HG03432 (cell line): ENCODE measurements around the gene CD8A.
"Not testable (repeated sequence)": the region's sequence is repeated elsewhere in the genome, so short reads cannot be mapped to it uniquely, and the experiment has no call there.

Experiments
- ATAC-seq: cut with Tn5 transposase; IDR thresholded peaks from one replicate; pipeline ENCODE4 v1.9.1; 2021; ENCODE audit warnings: mild to moderate bottlenecking, moderate library complexity; ENCODE audit not compliant: unreplicated experiment

Gene CD8A

DNA sequence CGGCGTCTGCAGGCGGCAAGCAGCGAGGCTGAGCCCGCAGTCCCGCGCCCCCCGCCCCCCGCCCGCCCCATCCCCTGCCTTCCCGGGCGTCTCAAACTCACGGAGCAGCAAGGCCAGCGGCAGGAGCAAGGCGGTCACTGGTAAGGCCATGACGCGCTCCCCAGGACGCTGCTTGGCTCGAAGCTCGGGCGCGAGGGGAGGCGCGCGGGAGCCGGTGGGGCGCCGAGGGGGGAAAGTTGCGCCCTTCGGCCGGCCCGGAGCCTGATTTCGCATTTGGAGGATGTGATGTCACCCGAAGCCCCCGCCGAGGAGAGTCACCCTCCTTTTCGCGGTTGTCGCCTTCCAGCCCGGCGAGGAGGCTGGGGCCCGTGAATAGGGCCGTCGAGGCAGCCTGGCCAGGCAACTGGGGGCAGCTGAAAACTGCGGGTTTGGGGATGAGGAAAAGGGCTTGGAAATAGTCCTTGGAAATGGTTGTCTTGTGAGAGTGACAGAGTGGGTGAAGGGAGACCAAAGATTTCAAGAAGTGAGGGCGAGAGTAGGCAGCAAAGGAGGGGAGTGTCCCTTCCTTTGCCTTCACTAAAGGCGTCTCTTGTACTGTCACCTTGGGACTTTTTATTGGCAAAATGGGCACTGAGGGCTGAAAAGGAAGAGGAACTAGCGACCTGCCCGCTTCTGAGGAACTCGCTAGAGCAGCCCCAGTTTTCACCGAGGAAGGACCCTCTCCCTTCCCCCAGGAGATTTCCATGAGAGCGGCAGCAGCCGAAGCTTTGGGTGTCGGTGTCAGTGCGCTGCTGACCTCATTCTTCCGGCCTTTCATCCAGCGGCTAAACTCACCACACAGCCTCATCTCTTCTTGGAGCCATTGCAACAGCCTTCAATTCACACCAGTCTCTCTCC is at the start of gene CD8A:
CD8A (minus strand) TSS at position 238 of the 897 bp plus-strand sequence; CDS start at position 150, 88 bp downstream.
- no peak for ATAC-seq

GRCh38 chr2:86839871-86840548 is 49.3 kb upstream of the CD8A start:
- not testable (repeated sequence) for ATAC-seq

DNA sequence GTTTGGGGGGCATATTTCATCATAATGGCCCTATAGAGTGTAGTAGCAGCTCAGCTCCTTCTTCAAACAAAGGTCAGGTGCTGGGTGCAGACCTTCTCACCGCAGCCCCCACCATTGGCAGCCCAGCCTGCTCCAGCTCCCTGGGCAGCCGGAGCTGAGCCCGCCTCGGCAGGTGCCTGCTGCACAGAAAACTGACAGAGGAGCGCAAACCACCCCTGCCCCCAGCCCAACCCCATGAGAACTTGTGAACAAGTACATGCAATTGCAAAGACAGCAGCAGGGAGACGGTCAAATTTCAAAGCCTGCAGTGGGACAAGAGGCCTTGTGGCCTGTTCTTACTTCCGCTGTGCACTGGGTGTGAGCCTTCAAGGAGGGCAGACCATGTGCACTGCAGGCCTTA is 48.7 kb upstream of the CD8A start:
- not testable (repeated sequence) for ATAC-seq

- not testable (repeated sequence) for ATAC-seq
Observed at GRCh38 chr2:86837714-86838113, 47.0 kb upstream of the CD8A start.

GRCh38 chr2:86836915-86837695 is 46.4 kb upstream of the CD8A start:
- not testable (repeated sequence) for ATAC-seq

GRCh38 chr2:86835548-86835889 is 44.8 kb upstream of the CD8A start:
- ATAC-seq = not testable (repeated sequence)

DNA sequence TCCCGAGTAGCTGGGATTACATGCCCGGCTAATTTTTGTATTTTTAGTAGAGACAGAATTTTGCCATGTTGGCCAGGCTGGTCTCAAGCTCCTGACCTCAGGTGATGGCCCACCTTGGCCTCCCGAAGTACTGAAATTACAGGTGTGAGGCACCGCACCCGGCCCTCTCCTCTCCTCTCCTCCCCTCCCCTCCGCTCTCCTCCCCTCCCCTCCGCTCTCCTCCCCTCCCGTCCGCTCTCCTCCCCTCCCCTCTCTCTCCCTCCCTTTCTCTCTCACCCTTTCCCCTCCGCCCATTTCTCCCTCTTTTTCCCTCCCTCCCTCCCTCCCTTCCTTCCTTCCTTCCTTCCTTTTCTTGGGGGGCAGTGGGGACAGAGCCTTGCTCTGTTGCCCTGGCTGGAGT is 42.6 kb upstream of the CD8A start:
- ATAC-seq = no peak

DNA sequence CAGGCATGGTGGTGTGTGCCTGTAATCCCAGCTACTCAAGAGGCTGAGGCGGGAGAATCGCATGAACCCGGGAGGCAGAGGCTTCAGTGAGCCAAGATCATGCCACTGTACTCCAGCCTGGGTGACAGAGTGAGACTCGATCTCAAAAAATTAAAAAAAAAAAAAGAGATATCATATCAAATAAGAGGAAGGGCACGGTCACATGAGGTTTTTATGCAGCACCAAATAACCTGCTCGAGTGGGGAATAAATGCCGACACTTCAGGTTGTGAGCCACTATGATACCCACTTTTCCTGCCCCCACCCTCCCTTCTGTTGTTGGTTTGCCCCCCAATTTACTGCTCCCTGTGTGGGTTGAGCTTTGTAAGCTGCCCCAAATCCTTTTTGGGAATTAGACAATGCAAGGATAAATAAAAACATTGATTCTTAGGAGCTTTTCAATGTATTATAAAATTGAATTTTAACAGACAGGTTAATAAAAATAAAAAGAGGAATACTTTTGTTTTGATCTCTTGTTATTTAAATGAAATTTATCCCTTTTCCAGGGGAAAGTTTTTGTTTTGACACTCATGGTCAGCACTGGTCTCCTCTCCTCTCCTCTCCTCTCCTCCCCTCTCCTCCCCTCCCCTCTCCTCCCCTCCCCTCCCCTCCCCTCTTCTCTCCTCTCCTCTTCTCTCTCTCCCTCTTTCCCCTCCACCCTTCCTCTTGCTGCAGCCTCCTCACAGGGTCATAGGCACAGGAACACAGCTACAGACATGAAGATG is 41.8 kb upstream of the CD8A start:
- no peak for ATAC-seq

GRCh38 chr2:86831537-86831936 is 40.8 kb upstream of the CD8A start:
- no peak for ATAC-seq

DNA sequence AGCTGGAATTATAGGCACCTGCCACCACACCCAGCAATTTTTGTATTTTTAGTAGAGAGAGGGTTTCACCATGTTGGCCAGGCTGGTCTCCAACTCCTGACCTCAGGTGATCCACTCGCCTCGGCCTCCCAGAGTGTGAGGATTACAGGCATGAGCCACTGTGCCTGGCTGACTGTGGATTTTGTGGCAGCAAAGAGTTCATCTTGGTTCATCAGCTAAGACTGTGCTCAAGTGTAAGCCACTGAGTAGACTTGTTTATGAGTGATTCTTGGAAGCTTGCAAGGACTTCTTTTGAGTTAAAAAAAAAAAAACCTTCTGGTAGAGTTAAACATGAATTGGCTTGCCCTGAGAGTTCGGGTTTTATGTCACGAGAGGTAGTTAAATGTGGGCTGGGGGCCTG is 36.2 kb upstream of the CD8A start:
- ATAC-seq = no peak

DNA sequence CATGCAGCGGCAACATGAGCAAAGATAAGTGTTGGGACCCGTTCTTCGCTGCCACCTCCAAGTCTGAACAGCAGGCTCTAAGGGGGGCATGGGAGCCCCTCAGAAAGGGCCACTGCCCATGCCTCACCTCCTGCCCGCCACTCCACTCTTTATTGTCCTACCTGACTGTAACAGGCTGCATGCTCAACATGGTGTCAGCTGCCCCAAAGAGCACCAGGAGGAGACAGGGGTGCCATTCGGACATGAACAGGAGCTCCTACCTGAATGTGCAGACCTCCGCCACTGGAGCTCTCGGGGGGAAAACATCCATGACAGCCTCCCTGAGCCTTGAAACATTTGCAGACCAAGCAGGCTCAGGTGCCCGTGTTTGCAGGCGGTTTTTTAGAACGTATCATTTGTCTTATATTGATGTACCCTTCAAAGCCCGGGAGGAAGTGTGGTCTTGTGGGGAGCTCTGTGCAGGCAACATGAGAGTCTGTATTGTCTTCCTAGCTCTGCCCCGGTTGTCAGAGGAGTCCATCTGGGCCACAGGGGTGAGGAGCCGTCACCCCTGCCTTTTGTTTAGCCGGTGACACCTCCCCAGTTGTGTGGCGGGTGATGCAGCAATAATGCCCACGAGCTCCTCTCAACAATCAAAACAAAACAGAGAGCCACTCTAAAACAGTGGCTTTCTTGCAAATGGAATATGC is 35.1 kb upstream of the CD8A start:
- no peak for ATAC-seq

DNA sequence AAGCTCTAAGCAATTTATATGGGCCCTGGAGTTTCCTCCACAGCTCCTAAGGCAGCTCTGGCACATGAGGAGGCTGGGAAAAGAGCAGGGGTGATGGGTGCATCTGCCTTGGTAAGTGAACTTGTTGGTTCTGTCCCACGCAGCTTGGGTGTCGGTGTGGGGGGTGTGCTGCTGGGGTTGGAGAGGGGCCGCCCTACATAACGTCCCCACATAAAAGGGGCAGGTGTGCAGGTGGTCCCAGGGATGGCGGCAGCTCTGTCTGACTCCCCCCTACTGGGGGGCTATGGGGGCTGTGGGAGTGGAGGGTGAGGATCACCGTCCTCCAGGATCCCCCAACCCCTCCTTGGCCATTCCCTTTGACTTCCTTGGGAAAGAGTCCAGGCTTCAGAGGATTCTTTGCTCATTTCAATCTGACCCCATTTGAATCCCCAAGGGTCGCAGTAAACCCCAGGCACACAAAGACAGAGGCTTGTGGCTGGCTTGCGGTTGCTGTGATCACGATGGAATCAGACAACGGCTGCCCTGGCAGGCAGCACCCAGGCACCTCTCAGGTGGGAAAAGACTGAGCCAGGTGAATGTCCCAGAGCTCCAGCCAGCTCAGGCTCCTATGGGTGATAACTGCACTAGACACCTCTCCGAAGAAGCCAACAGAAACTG is 34.5 kb upstream of the CD8A start:
- no peak for ATAC-seq

DNA sequence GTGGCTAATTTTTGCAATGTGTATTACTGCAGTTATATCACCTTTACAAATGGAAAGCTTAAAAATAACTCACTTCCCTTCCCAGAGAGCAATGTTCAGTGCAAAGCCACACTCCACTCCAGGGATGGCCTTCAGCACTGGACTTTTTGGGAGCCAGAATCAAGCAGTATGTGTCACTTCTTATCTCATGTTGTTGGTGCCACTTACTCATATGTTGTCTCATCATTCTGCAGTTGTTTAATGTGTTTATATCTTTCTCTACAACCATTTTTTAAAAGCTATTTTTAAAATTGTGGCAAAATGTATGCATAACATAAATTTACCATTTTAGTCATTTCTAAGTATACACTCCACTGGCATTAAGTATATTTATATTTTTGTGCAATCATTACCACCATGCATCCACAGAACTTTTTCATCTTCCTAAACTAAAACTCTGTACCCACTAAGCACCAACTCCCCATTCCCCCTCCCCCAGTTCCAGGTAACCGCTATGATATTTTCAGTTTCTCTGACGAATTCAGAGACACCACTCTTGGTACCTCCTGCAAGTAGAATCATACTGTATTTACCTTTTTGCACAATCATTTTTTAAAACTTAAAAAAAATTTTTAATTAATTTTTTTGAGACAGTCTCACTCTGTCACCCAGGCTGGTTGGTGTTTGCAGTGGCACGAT is 32.1 kb upstream of the CD8A start:
- no peak for ATAC-seq

GRCh38 chr2:86821842-86822241 is 31.1 kb upstream of the CD8A start:
- ATAC-seq = no peak

GRCh38 chr2:86821306-86821705 is 30.6 kb upstream of the CD8A start:
- no peak for ATAC-seq

GRCh38 chr2:86818957-86819356 is 28.2 kb upstream of the CD8A start:
- ATAC-seq = no peak

- no peak for ATAC-seq
Observed at GRCh38 chr2:86818114-86818801, 27.5 kb upstream of the CD8A start.

DNA sequence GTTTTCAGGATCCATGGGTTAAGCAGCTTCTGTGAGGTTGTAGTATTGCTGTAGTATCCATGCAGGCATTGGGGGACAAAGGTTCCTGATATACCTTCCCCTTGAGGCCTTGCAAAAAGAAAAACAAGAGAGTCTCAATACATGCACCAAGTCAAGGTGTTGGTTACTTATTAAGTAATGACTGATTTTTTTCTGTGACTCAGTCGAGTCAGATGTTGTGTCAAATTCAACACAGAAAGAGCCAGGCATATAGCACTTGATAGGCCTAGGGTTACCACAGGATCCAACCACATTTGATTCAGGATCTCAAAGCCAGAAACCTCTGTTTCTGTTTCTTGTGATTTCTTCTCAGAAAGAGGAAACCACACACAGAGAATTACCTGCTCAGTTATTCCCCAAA is 24.9 kb upstream of the CD8A start:
- no peak for ATAC-seq
